H9 (cell line): ENCODE measurements around the gene ZDHHC1. TPM values are rescaled to one million over a fixed set of nuclear protein-coding genes. Genes with fewer than 3 reads are reported as not detected.

ENCODE experiments used
- DNase-seq: peaks from one replicate; pipeline ENCODE4 v3.0.0-alpha.2; 2017
- H2AFZ ChIP-seq: one replicate; pipeline ENCODE4 v1.6.1; 2013; ENCODE audit warnings: mild to moderate bottlenecking, low read length, control low read depth, moderate library complexity
- H2AK5ac ChIP-seq: 2 replicates; pipeline ENCODE4 v1.6.1; 2013; ENCODE audit warnings: low read length, control low read depth, mixed read lengths; ENCODE audit not compliant: insufficient read length
- H2BK120ac ChIP-seq: one replicate; pipeline ENCODE4 v1.6.1; 2013; ENCODE audit warnings: low read depth, mild to moderate bottlenecking, low read length, control low read depth, inconsistent platforms; ENCODE audit not compliant: poor library complexity, severe bottlenecking
- H2BK12ac ChIP-seq: 2 replicates; pipeline ENCODE4 v1.6.1; 2013; ENCODE audit warnings: low read length, control low read depth, mixed read lengths, low read depth; ENCODE audit not compliant: insufficient read length
- H2BK15ac ChIP-seq: 2 replicates; pipeline ENCODE4 v1.6.1; 2013; ENCODE audit warnings: low read depth, low read length, control low read depth
- H2BK20ac ChIP-seq: one replicate; pipeline ENCODE4 v1.6.1; 2013; ENCODE audit warnings: low read depth, mild to moderate bottlenecking, low read length, control low read depth, inconsistent platforms; ENCODE audit not compliant: poor library complexity, severe bottlenecking
- H2BK5ac ChIP-seq: 2 replicates; pipeline ENCODE4 v1.6.1; 2013; ENCODE audit warnings: low read length, control low read depth, mixed read lengths; ENCODE audit not compliant: insufficient read length
- H3K14ac ChIP-seq: 2 replicates; pipeline ENCODE4 v1.6.1; 2013; ENCODE audit warnings: low read length, control low read depth; ENCODE audit not compliant: insufficient read depth
- H3K18ac ChIP-seq: 2 replicates; pipeline ENCODE4 v1.6.1; 2013; ENCODE audit warnings: low read depth, mild to moderate bottlenecking, mixed read lengths, low read length, control low read depth; ENCODE audit not compliant: insufficient read length
- H3K23ac ChIP-seq: 2 replicates; pipeline ENCODE4 v1.6.1; 2013; ENCODE audit warnings: low read length, control low read depth, mixed read lengths, low read depth; ENCODE audit not compliant: insufficient read length
- H3K23me2 ChIP-seq: 2 replicates; pipeline ENCODE4 v1.6.1; 2013; ENCODE audit warnings: low read depth, mild to moderate bottlenecking, mixed read lengths, low read length, control low read depth; ENCODE audit not compliant: insufficient read length, poor library complexity, severe bottlenecking
- H3K27ac ChIP-seq: 2 replicates; pipeline ENCODE4 v1.5.1; 2013; ENCODE audit warnings: low read length, control low read depth, mixed read lengths, low read depth; ENCODE audit not compliant: insufficient read length
- H3K27me3 ChIP-seq: 2 replicates; pipeline ENCODE4 v1.6.1; 2013; ENCODE audit warnings: low read length, control low read depth, inconsistent platforms; ENCODE audit not compliant: insufficient read depth
- H3K4ac ChIP-seq: 2 replicates; pipeline ENCODE4 v1.6.1; 2013; ENCODE audit warnings: low read depth, mild to moderate bottlenecking, control low read depth, inconsistent platforms, low read length, moderate library complexity
- H3K4me1 ChIP-seq: 2 replicates; pipeline ENCODE4 v1.6.1; 2013; ENCODE audit warnings: low read length, control low read depth, inconsistent platforms; ENCODE audit not compliant: insufficient read depth
- H3K4me2 ChIP-seq: 2 replicates; pipeline ENCODE4 v1.6.1; 2013; ENCODE audit warnings: low read length, control low read depth, mixed read lengths; ENCODE audit not compliant: insufficient read length, insufficient read depth
- H3K56ac ChIP-seq: 2 replicates; pipeline ENCODE4 v1.6.1; 2013; ENCODE audit warnings: low read depth, mild to moderate bottlenecking, mixed read lengths, low read length, control low read depth; ENCODE audit not compliant: insufficient read length
- H3K79me1 ChIP-seq: 2 replicates; pipeline ENCODE4 v1.6.1; 2013; ENCODE audit warnings: low read depth, mild to moderate bottlenecking, moderate library complexity, low read length, control low read depth, inconsistent platforms; ENCODE audit not compliant: insufficient read depth, poor library complexity, severe bottlenecking
- H3K79me2 ChIP-seq: 2 replicates; pipeline ENCODE4 v1.6.1; 2013; ENCODE audit warnings: low read length, control low read depth, inconsistent platforms; ENCODE audit not compliant: insufficient read depth
- H3K9ac ChIP-seq: 2 replicates; pipeline ENCODE4 v1.6.1; 2013; ENCODE audit warnings: low read length, control low read depth, mixed read lengths; ENCODE audit not compliant: insufficient read length; ENCODE audit errors: extremely low read depth
- H3K9me3 ChIP-seq: one replicate; pipeline ENCODE4 v1.6.1; 2013; ENCODE audit warnings: low read depth, low read length, inconsistent platforms; ENCODE audit not compliant: control insufficient read depth
- H3T11ph ChIP-seq: one replicate; pipeline ENCODE4 v1.6.1; 2013; ENCODE audit warnings: mild to moderate bottlenecking, low read length, control low read depth, inconsistent platforms
- H4K20me1 ChIP-seq: one replicate; pipeline ENCODE4 v1.6.1; 2013; ENCODE audit not compliant: control insufficient read depth, insufficient read length, insufficient read depth
- H4K5ac ChIP-seq: 2 replicates; pipeline ENCODE4 v1.6.1; 2013; ENCODE audit warnings: low read depth, mild to moderate bottlenecking, mixed read lengths, low read length, control low read depth; ENCODE audit not compliant: insufficient read length
- H4K8ac ChIP-seq: replicated peaks from 2 replicates; pipeline ENCODE4 v1.6.1; 2013; ENCODE audit warnings: low read length, control low read depth, mixed read lengths, low read depth; ENCODE audit not compliant: insufficient read length
- H4K91ac ChIP-seq: 2 replicates; pipeline ENCODE4 v1.6.1; 2013; ENCODE audit warnings: low read depth, mild to moderate bottlenecking, moderate library complexity, mixed read lengths, low read length, control low read depth; ENCODE audit not compliant: insufficient read length
- H3K27ac Mint-ChIP-seq, 3 experiments: 2 replicates in 2 of 3; 3 replicates in 1 of 3; pipeline ENCODE4 v1.8.0; 2020 to 2021; ENCODE audit warnings: mixed read lengths in 3 of 3, mild to moderate bottlenecking in 1 of 3, moderate library complexity in 1 of 3
- H3K27me3 Mint-ChIP-seq: 2 replicates; pipeline ENCODE4 v1.8.0; 2021; ENCODE audit warnings: low read depth, mild to moderate bottlenecking, moderate library complexity, mixed read lengths
- H3K36me3 Mint-ChIP-seq, 3 experiments: 2 replicates in 2 of 3; 3 replicates in 1 of 3; pipeline ENCODE4 v1.8.0; 2020 to 2021; ENCODE audit warnings: low read depth in 3 of 3, mixed read lengths in 3 of 3; ENCODE audit not compliant: insufficient read depth in 1 of 3
- H3K4me1 Mint-ChIP-seq, 2 experiments: 2 replicates each; pipeline ENCODE4 v1.8.0; 2020; ENCODE audit warnings: mixed read lengths in 2 of 2
- H3K4me3 Mint-ChIP-seq, 2 experiments: 2 replicates in 1 of 2; 3 replicates in 1 of 2; pipeline ENCODE4 v1.8.0; 2020 to 2021; ENCODE audit warnings: mild to moderate bottlenecking in 2 of 2, mixed read lengths in 2 of 2, moderate library complexity in 1 of 2
- H3K9me3 Mint-ChIP-seq, 2 experiments: 2 replicates in 1 of 2; 3 replicates in 1 of 2; pipeline ENCODE4 v1.8.0; 2020; ENCODE audit warnings: mild to moderate bottlenecking in 2 of 2, mixed read lengths in 2 of 2, moderate library complexity in 1 of 2
- CTCF ChIP-seq: fragments of 200-600 bp; sonication (generic); conservative IDR thresholded peaks from 3 replicates; pipeline ENCODE4 v1.8.0; 2021; ENCODE audit warnings: antibody characterized with exemption, mild to moderate bottlenecking
- WGBS: extraction: QIAGEN DNeasy Blood & Tissue Kit; methylation state at CpG from one replicate; pipeline ENCODE4 v1.1.7; 2013; ENCODE audit warnings: missing lambda C conversion rate, low lambda C conversion rate, mixed read lengths; ENCODE audit not compliant: insufficient read length; ENCODE audit errors: extremely low coverage; 5-methylcytosine and 5-hydroxymethylcytosine counted together
- total RNA-seq: library from RNA; stranded (reverse); gene quantifications from 2 replicates; pipeline ENCODE4 v1.2.1, GENCODE V29; 2021

The ZDHHC1 gene
- total RNA-seq, 1 experiment from 2014 or later, result 3.7 TPM

GRCh38 chr16:67370661-67371060 is 45.6 kb downstream of the ZDHHC1 start:
- no peak for DNase-seq
- Histone ChIP-seq H3K14ac (no peak overlapping the region), H3K9ac (no peak overlapping the region), H3K4ac (no peak overlapping the region), H4K5ac (no peak overlapping the region), H2BK120ac (no peak overlapping the region), H3K4me2 (no peak overlapping the region), H2BK20ac (no peak overlapping the region), H3K27ac (no peak overlapping the region), H3K9me3 (no peaks in the 10 kb centered on the region), H3K23me2 (no peaks in the 10 kb centered on the region), H3K18ac (no peak overlapping the region), H3K23ac (no peak overlapping the region), H2BK12ac (no peak overlapping the region), H3K56ac (no peak overlapping the region), H2BK15ac (no peak overlapping the region), H3K27me3 (no peaks in the 10 kb centered on the region; the same call in 1 of the 2 replicates), H3T11ph (no peak overlapping the region), H3K79me2 (no peaks in the 10 kb centered on the region), H4K91ac (no peak overlapping the region), H4K8ac (no peak overlapping the region), H3K4me1 (no peaks in the 10 kb centered on the region), H2AK5ac (no peak overlapping the region), H2BK5ac (no peak overlapping the region), H2AFZ (no peak overlapping the region), H3K79me1 (no peaks in the 10 kb centered on the region), H4K20me1 (no peaks in the 10 kb centered on the region)
- Mint-ChIP-seq H3K4me3 (no peak overlapping the region), H3K27ac (no peak overlapping the region), H3K27me3 (peaks cover 14% of the 10 kb centered on the region), H3K4me1 (no peaks in the 10 kb centered on the region), H3K9me3 (no peaks in the 10 kb centered on the region), H3K36me3 (no peaks in the 10 kb centered on the region)
- TF ChIP-seq CTCF, result no peak
- whole genome bisulfite sequencing, result no CpG with 5 or more reads among the region's 4 CpGs
